Lung (tissue), 12 donors: Measurements from ENCODE around the gene EFHC2. TPM values are rescaled to one million over a fixed set of nuclear protein-coding genes. Genes with fewer than 3 reads are reported as not detected.

Source experiments
- ATAC-seq: fragments of 200-7000 bp; cut with Tn5 transposase; one replicate; pipeline ENCODE4 v1.9.1; 2020; ENCODE audit warnings: moderate number of reproducible peaks; ENCODE audit not compliant: insufficient read depth, low FRiP score
- DNase-seq, 3 donors: peaks; one replicate each; pipeline ENCODE4 v3.0.0-alpha.2; 2013 to 2017
- H3K27ac ChIP-seq, 2 donors: one replicate each; pipeline ENCODE4 v1.5.1; 2013; ENCODE audit warnings: mild to moderate bottlenecking in 2 of 2, moderate library complexity in 2 of 2, control low read depth in 1 of 2, inconsistent platforms in 1 of 2, low read depth in 1 of 2, low read length in 1 of 2
- H3K27me3 ChIP-seq, 3 donors: one replicate each; pipeline ENCODE4 v1.5.1; 2013; ENCODE audit warnings: low read length in 2 of 3; ENCODE audit not compliant: control insufficient read depth in 3 of 3, insufficient read depth in 3 of 3
- H3K36me3 ChIP-seq, 4 donors: one replicate each; pipeline ENCODE4 v1.5.1; 2013; ENCODE audit warnings: low read length in 4 of 4, mild to moderate bottlenecking in 1 of 4, moderate library complexity in 1 of 4; ENCODE audit not compliant: control insufficient read depth in 4 of 4, insufficient read depth in 4 of 4
- H3K4me1 ChIP-seq, 5 donors: one replicate each; pipeline ENCODE4 v1.5.1; 2013; ENCODE audit warnings: low read length in 5 of 5, mild to moderate bottlenecking in 2 of 5, moderate library complexity in 1 of 5; ENCODE audit not compliant: control insufficient read depth in 5 of 5, insufficient read depth in 5 of 5
- H3K4me3 ChIP-seq: one replicate; pipeline ENCODE4 v1.5.1; 2013; ENCODE audit warnings: mild to moderate bottlenecking, control low read depth, moderate library complexity
- H3K9ac ChIP-seq, 2 donors: one replicate each; pipeline ENCODE4 v1.5.1; 2013; ENCODE audit warnings: low read length in 2 of 2, control low read depth in 1 of 2; ENCODE audit not compliant: insufficient read depth in 1 of 2
- H3K9me3 ChIP-seq, 4 donors: one replicate each; pipeline ENCODE4 v1.5.1; 2013; ENCODE audit warnings: low read length in 3 of 4, mild to moderate bottlenecking in 1 of 4, moderate library complexity in 1 of 4; ENCODE audit not compliant: control insufficient read depth in 4 of 4, insufficient read depth in 3 of 4
- CTCF ChIP-seq: IDR thresholded peaks from 2 replicates; pipeline ENCODE4 v1.5.1; 2012; ENCODE audit warnings: mild to moderate bottlenecking; ENCODE audit errors: control extremely low read depth, extremely low read depth
- WGBS, 2 donors: extraction: QIAGEN DNeasy Blood & Tissue Kit; methylation state at CpG; one replicate each; pipeline ENCODE4 v1.1.7; 2013; 5-methylcytosine and 5-hydroxymethylcytosine counted together
- polyA plus RNA-seq, 2 donors: library from polyadenylated mRNA; stranded (reverse); fragments of 200-250 nt; gene quantifications; one replicate each; pipeline ENCODE4 v1.2.1, GENCODE V29; 2013
- total RNA-seq, 2 donors: library from RNA; depleted of rRNA in 1 of 2; stranded (reverse); fragments of >200 nt in 1 of 2; gene quantifications; one replicate each; pipeline ENCODE4 v1.2.1, GENCODE V29; 2014 to 2021
- donor health status: control.
- donor health status: control.
- donor health status: Bipolar disorder and iron deficiency.
- donor health status: healthy.
- donor health status: DM: yes; HTN: yes; CAD: no.

Gene EFHC2
- total and polyA plus RNA-seq, 4 donors = 2.4 to 8.3 (median 5.0) TPM

GRCh38 chrX:44267116-44267515 is 76.4 kb downstream of the EFHC2 start:
- H3K27me3 ChIP-seq = peaks cover 0 to 34% (median 12%) of the 10 kb centered on the region in 3 donors
- H3K9ac ChIP-seq = no peak overlapping the region
- no peak for TF ChIP-seq CTCF
- no peaks in the 10 kb centered on the region for H3K36me3 ChIP-seq
- ATAC-seq (no peak), DNase-seq (peak in 2 of 3 donors; percentile 19 to 35)
- no peaks in the 10 kb centered on the region for H3K9me3 ChIP-seq
- H3K4me3 ChIP-seq = no peak overlapping the region
- H3K4me1 ChIP-seq = no peaks in the 10 kb centered on the region
- no peak overlapping the region for H3K27ac ChIP-seq
- WGBS, 2 donors = 42 to 78% methylated on average over 2 of the region's 2 CpGs

GRCh38 chrX:44265559-44265958 is 77.9 kb downstream of the EFHC2 start:
- peaks cover 0 to 26% (median 12%) of the 10 kb centered on the region in 3 donors for H3K27me3 ChIP-seq
- H3K4me3 ChIP-seq = no peak overlapping the region
- ATAC-seq (no peak), DNase-seq (no peak)
- no peaks in the 10 kb centered on the region for H3K9me3 ChIP-seq
- no peak overlapping the region for H3K9ac ChIP-seq
- H3K27ac ChIP-seq = no peak overlapping the region
- H3K36me3 ChIP-seq = no peaks in the 10 kb centered on the region
- H3K4me1 ChIP-seq = no peaks in the 10 kb centered on the region
- 52 to 79% methylated on average over 2 of the region's 2 CpGs for WGBS, 2 donors
- no peak for TF ChIP-seq CTCF

GRCh38 chrX:44264936-44265335 is 78.5 kb downstream of the EFHC2 start:
- no peaks in the 10 kb centered on the region for H3K9me3 ChIP-seq
- H3K4me3 ChIP-seq = no peak overlapping the region
- no peaks in the 10 kb centered on the region for H3K36me3 ChIP-seq
- H3K9ac ChIP-seq = no peak overlapping the region
- H3K27me3 ChIP-seq = peaks cover 0 to 22% (median 12%) of the 10 kb centered on the region in 3 donors
- H3K27ac ChIP-seq = no peak overlapping the region
- H3K4me1 ChIP-seq = no peaks in the 10 kb centered on the region
- no peak for DNase-seq
- TF ChIP-seq CTCF = no peak
- no peak for ATAC-seq

GRCh38 chrX:44261286-44261685 is 82.2 kb downstream of the EFHC2 start:
- H3K36me3 ChIP-seq = no peaks in the 10 kb centered on the region
- H3K9me3 ChIP-seq = no peaks in the 10 kb centered on the region
- H3K9ac ChIP-seq = no peak overlapping the region
- ATAC-seq (no peak), DNase-seq (no peak)
- H3K4me1 ChIP-seq = no peaks in the 10 kb centered on the region
- no peak overlapping the region for H3K4me3 ChIP-seq
- no peak for TF ChIP-seq CTCF
- 56 to 76% methylated on average over 5 of the region's 5 CpGs for WGBS, 2 donors
- H3K27me3 ChIP-seq = peaks cover 0 to 12% (median 9%) of the 10 kb centered on the region in 3 donors
- no peak overlapping the region for H3K27ac ChIP-seq
